H1 (cell line): ENCODE measurements around the gene HMCN1. TPM values are rescaled to one million over a fixed set of nuclear protein-coding genes. Genes with fewer than 3 reads are reported as not detected.

ENCODE experiments used
- CTCF ChIA-PET: fragments of 300-600 bp; sonication (Branson Sonifier 250); formaldehyde crosslinking; loops from one replicate; lab custom pipeline; 2021; ENCODE audit not compliant: partially characterized antibody; lab: Charles Lee
- POLR2A ChIA-PET: fragments of 300-600 bp; sonication (Branson Sonifier 250); formaldehyde crosslinking; loops from one replicate; lab custom pipeline; 2021; ENCODE audit warnings: inconsistent platforms; ENCODE audit not compliant: partially characterized antibody; lab: Charles Lee
- DNase-seq, 2 experiments: peaks; one replicate each; pipeline versions ENCODE4 v3.0.0 to v3.0.0-alpha.2; 2010 to 2022; ENCODE audit warnings: low spot score in 2 of 2, low read depth in 1 of 2, mixed read lengths in 1 of 2
- FAIRE-seq: peaks from 2 replicates; lab custom pipeline; 2011; peaks lifted over from hg19 to GRCh38; lab: Jason Lieb, UNC
- H2AFZ ChIP-seq: 2 replicates; pipeline ENCODE4 v1.8.1; 2012; ENCODE audit warnings: low read length, inconsistent platforms
- H2AK5ac ChIP-seq: 2 replicates; pipeline ENCODE4 v1.6.1; 2013; ENCODE audit warnings: low read depth, low read length
- H2BK120ac ChIP-seq: replicated peaks from 2 replicates; pipeline ENCODE3; 2013; ENCODE audit warnings: low read depth, low read length, inconsistent platforms
- H2BK12ac ChIP-seq: 2 replicates; pipeline ENCODE4 v1.6.1; 2013; ENCODE audit warnings: low read depth, low read length
- H2BK15ac ChIP-seq: 2 replicates; pipeline ENCODE4 v1.6.1; 2013; ENCODE audit warnings: low read length
- H2BK20ac ChIP-seq: 2 replicates; pipeline ENCODE4 v1.6.1; 2013; ENCODE audit warnings: low read length
- H2BK5ac ChIP-seq: 2 replicates; pipeline ENCODE4 v1.6.1; 2013; ENCODE audit warnings: low read depth, low read length
- H3K14ac ChIP-seq: 2 replicates; pipeline ENCODE4 v1.6.1; 2013; ENCODE audit warnings: inconsistent platforms; ENCODE audit not compliant: insufficient read length
- H3K18ac ChIP-seq: 2 replicates; pipeline ENCODE4 v1.6.1; 2013; ENCODE audit warnings: low read length; ENCODE audit errors: extremely low read depth
- H3K23ac ChIP-seq: 2 replicates; pipeline ENCODE4 v1.6.1; 2013; ENCODE audit warnings: inconsistent platforms; ENCODE audit not compliant: insufficient read length
- H3K23me2 ChIP-seq: 2 replicates; pipeline ENCODE4 v1.6.1; 2013; ENCODE audit warnings: low read depth, low read length
- H3K27ac ChIP-seq: 2 replicates; pipeline ENCODE4 v1.6.1; 2011; ENCODE audit warnings: low read depth, low read length, inconsistent platforms
- H3K27me3 ChIP-seq, 4 experiments: replicated peaks in 1 of 4; 1 replicate in 1 of 4; 2 replicates in 3 of 4; pipeline versions ENCODE4 v1.6.1 to v1.8.1; 2011 to 2013; ENCODE audit warnings: low read length in 3 of 4, mild to moderate bottlenecking in 3 of 4, inconsistent platforms in 2 of 4, mixed read lengths in 2 of 4, moderate library complexity in 1 of 4; ENCODE audit not compliant: control insufficient read depth in 3 of 4, insufficient read depth in 3 of 4; ENCODE audit errors: extremely low read depth in 1 of 4
- H3K36me3 ChIP-seq, 4 experiments: 2 replicates each; pipeline versions ENCODE4 v1.6.1 to v1.8.1; 2011 to 2013; ENCODE audit warnings: mild to moderate bottlenecking in 4 of 4, low read length in 3 of 4, moderate library complexity in 2 of 4, control low read depth in 1 of 4, inconsistent platforms in 1 of 4; ENCODE audit not compliant: insufficient read depth in 4 of 4, control insufficient read depth in 2 of 4
- H3K4ac ChIP-seq: replicated peaks from 2 replicates; pipeline ENCODE3; 2013; ENCODE audit warnings: low read length, low read depth, mixed read lengths, inconsistent platforms; ENCODE audit not compliant: insufficient read length
- H3K4me1 ChIP-seq, 4 experiments: replicated peaks in 1 of 4; 1 replicate in 1 of 4; 2 replicates in 3 of 4; pipeline versions ENCODE4 v1.6.1 to v1.8.1; 2011 to 2013; ENCODE audit warnings: low read length in 3 of 4, inconsistent platforms in 2 of 4, mixed read lengths in 1 of 4; ENCODE audit not compliant: insufficient read depth in 4 of 4, control insufficient read depth in 3 of 4
- H3K4me2 ChIP-seq, 2 experiments: 2 replicates each; pipeline versions ENCODE4 v1.6.1 to v1.8.1; 2011 to 2013; ENCODE audit warnings: low read depth in 2 of 2, low read length in 2 of 2, control low read depth in 1 of 2, inconsistent platforms in 1 of 2, mild to moderate bottlenecking in 1 of 2; ENCODE audit not compliant: insufficient read depth in 1 of 2
- H3K4me3 ChIP-seq, 4 experiments: fragments of 200-600, 300-600 bp in 1 of 4; sonication (generic), shearing (Covaris generic), sonication (Bioruptor Twin) in 1 of 4; 2 replicates each; pipeline versions ENCODE4 v1.5.1 to v1.8.1; 2011 to 2016; ENCODE audit warnings: low read length in 4 of 4, low read depth in 3 of 4, control low read depth in 2 of 4, inconsistent platforms in 2 of 4, mild to moderate bottlenecking in 2 of 4, mixed read lengths in 1 of 4, moderate library complexity in 1 of 4; ENCODE audit not compliant: insufficient read depth in 2 of 4; ENCODE audit errors: extremely low read depth in 1 of 4
- H3K56ac ChIP-seq: replicated peaks from 2 replicates; pipeline ENCODE3; 2013; ENCODE audit warnings: low read depth, mild to moderate bottlenecking, mixed read lengths, low read length, inconsistent platforms; ENCODE audit not compliant: insufficient read length
- H3K79me1 ChIP-seq: 2 replicates; pipeline ENCODE4 v1.6.1; 2013; ENCODE audit warnings: low read depth, low read length, control low read depth
- H3K79me2 ChIP-seq, 2 experiments: 2 replicates each; pipeline versions ENCODE4 v1.6.1 to v1.8.1; 2012 to 2013; ENCODE audit warnings: low read length in 2 of 2, mild to moderate bottlenecking in 2 of 2, inconsistent platforms in 1 of 2; ENCODE audit not compliant: insufficient read depth in 2 of 2, control insufficient read depth in 1 of 2
- H3K9ac ChIP-seq, 4 experiments: replicated peaks in 1 of 4; 1 replicate in 1 of 4; 2 replicates in 3 of 4; pipeline versions ENCODE4 v1.6.1 to v1.8.1; 2011 to 2013; ENCODE audit warnings: low read depth in 3 of 4, low read length in 3 of 4, control low read depth in 2 of 4, mild to moderate bottlenecking in 2 of 4, moderate library complexity in 2 of 4, inconsistent platforms in 1 of 4; ENCODE audit errors: extremely low read depth in 1 of 4
- H3K9me3 ChIP-seq, 2 experiments: 2 replicates each; pipeline versions ENCODE4 v1.6.1 to v1.8.1; 2012 to 2013; ENCODE audit warnings: mild to moderate bottlenecking in 2 of 2, moderate library complexity in 2 of 2, control low read depth in 1 of 2, inconsistent platforms in 1 of 2, low read depth in 1 of 2, low read length in 1 of 2, mixed read lengths in 1 of 2; ENCODE audit not compliant: insufficient read depth in 2 of 2
- H4K20me1 ChIP-seq, 2 experiments: replicated peaks in 1 of 2; 2 replicates each; pipeline versions ENCODE3 to v1.8.1; 2011 to 2013; ENCODE audit warnings: inconsistent platforms in 2 of 2, low read length in 2 of 2, mild to moderate bottlenecking in 1 of 2; ENCODE audit not compliant: insufficient read depth in 2 of 2, control insufficient read depth in 1 of 2
- H4K5ac ChIP-seq: 2 replicates; pipeline ENCODE4 v1.6.1; 2013; ENCODE audit warnings: low read length, low read depth, mixed read lengths, inconsistent platforms; ENCODE audit not compliant: insufficient read length
- H4K8ac ChIP-seq: 2 replicates; pipeline ENCODE4 v1.8.0; 2013; ENCODE audit warnings: mild to moderate bottlenecking, moderate library complexity, low read length, inconsistent platforms; ENCODE audit not compliant: insufficient read depth; ENCODE audit errors: extremely low read depth
- H4K91ac ChIP-seq: replicated peaks from 2 replicates; pipeline ENCODE3; 2013; ENCODE audit warnings: low read length, mixed read lengths, inconsistent platforms; ENCODE audit not compliant: insufficient read length
- CEBPB ChIP-seq: IDR thresholded peaks from 2 replicates; pipeline ENCODE4 v1.6.1; 2012; ENCODE audit warnings: low read depth, low read length
- CREB1 ChIP-seq: IDR thresholded peaks from 2 replicates; pipeline ENCODE4 v1.6.1; 2012; ENCODE audit warnings: inconsistent platforms
- JUN ChIP-seq: IDR thresholded peaks from 2 replicates; pipeline ENCODE4 v1.6.1; 2011; ENCODE audit warnings: low read depth, mild to moderate bottlenecking, improper control_type of control experiment, low read length
- NRF1 ChIP-seq: IDR thresholded peaks from 2 replicates; pipeline ENCODE4 v1.6.1; 2011; ENCODE audit warnings: mild to moderate bottlenecking, low read depth, low read length, improper control_type of control experiment
- POLR2A ChIP-seq, 2 experiments: IDR thresholded peaks; 1 replicate in 1 of 2; 2 replicates in 1 of 2; pipeline ENCODE4 v1.6.1; 2011; ENCODE audit warnings: low read depth in 2 of 2, low read length in 2 of 2, mild to moderate bottlenecking in 2 of 2; ENCODE audit errors: control extremely low read depth in 1 of 2
- POLR2AphosphoS5 ChIP-seq: IDR thresholded peaks from 2 replicates; pipeline ENCODE4 v1.6.1; 2011; ENCODE audit warnings: low read depth, low read length
- SIN3A ChIP-seq, 2 experiments: IDR thresholded peaks in 1 of 2; conservative IDR thresholded peaks in 1 of 2; 2 replicates each; pipeline ENCODE4 v1.6.1; 2011 to 2012; ENCODE audit warnings: low read length in 2 of 2, improper control_type of control experiment in 1 of 2, low read depth in 1 of 2, mild to moderate bottlenecking in 1 of 2
- SP2 ChIP-seq: IDR thresholded peaks from 2 replicates; pipeline ENCODE4 v1.6.1; 2012; ENCODE audit warnings: mild to moderate bottlenecking, low read length, inconsistent platforms
- SRF ChIP-seq: IDR thresholded peaks from 2 replicates; pipeline ENCODE4 v1.6.1; 2011; ENCODE audit warnings: mild to moderate bottlenecking, low read depth, low read length, moderate library complexity
- WGBS, 2 experiments: shearing (Covaris generic) in 1 of 2; methylation state at CpG; one replicate each; pipeline versions ENCODE4 v1.1.6 to v1.1.7; 2013 to 2015; ENCODE audit warnings: low lambda C conversion rate in 2 of 2, mixed read lengths in 2 of 2, inconsistent platforms in 1 of 2, low coverage in 1 of 2, missing lambda C conversion rate in 1 of 2; ENCODE audit not compliant: insufficient replicate concordance in 2 of 2, insufficient coverage in 1 of 2, insufficient read length in 1 of 2; ENCODE audit errors: extremely low coverage in 1 of 2, missing lambda C conversion rate in 1 of 2; 5-methylcytosine and 5-hydroxymethylcytosine counted together
- polyA plus RNA-seq, 7 experiments: library from polyadenylated mRNA; depleted of rRNA in 3 of 7; stranded (reverse) in 5 of 7; unstranded in 2 of 7; fragments of >200 nt in 5 of 7; fragments of 200-250 nt in 2 of 7; gene quantifications; 1 replicate in 5 of 7; 2 replicates in 1 of 7; 4 replicates in 1 of 7; pipeline versions ENCODE4 v1.2.1 to v1.2.3, GENCODE V29; 2011 to 2013; ENCODE audit warnings: missing spikeins in 2 of 7, mixed read lengths in 2 of 7
- total RNA-seq: library from RNA; stranded (reverse); fragmentation: NEBNext Ultra II Directional; extraction: Animal tissue kit (Norgen Biotek cat#: 25700); gene quantifications from 2 replicates; pipeline ENCODE4 v1.2.1, GENCODE V29; 2021
- TF ChIP-seq, protein P1 (sequence below): IDR thresholded peaks from 2 replicates; pipeline ENCODE4 v1.6.1; 2012; ENCODE audit warnings: inconsistent platforms
- TF ChIP-seq, protein P2 (sequence below): IDR thresholded peaks from 2 replicates; pipeline ENCODE4 v1.6.1; 2011; ENCODE audit warnings: low read length, improper control_type of control experiment

The HMCN1 gene
- total and polyA plus RNA-seq, 2 of the 8 experiments (the other 6 are each of a cell fraction or from before 2014, with no cell fraction given), result 13.8 to 14.6 TPM

GRCh38 chr1:186164773-186165172 is 430.6 kb downstream of the HMCN1 start:
- Histone ChIP-seq H2BK120ac (no peak overlapping the region), H4K91ac (no peak overlapping the region), H4K20me1 (no peaks in the 10 kb centered on the region), H3K4me2 (no peak overlapping the region), H2AK5ac (no peak overlapping the region), H3K4ac (no peak overlapping the region), H3K14ac (no peak overlapping the region), H3K79me2 (no peaks in the 10 kb centered on the region), H3K9me3 (peaks cover 8 to 9% of the 10 kb centered on the region in 2 experiments; a peak in 3 of 4 replicates), H2BK15ac (no peak overlapping the region), H2BK12ac (no peak overlapping the region), H3K27me3 (no peaks in the 10 kb centered on the region), H2AFZ (no peak overlapping the region), H3K18ac (no peak overlapping the region), H2BK20ac (no peak overlapping the region), H3K27ac (no peak overlapping the region), H3K9ac (no peak overlapping the region), H3K79me1 (no peaks in the 10 kb centered on the region), H4K8ac (no peak overlapping the region), H3K56ac (no peak overlapping the region), H3K36me3 (no peaks in the 10 kb centered on the region; a peak in 1 of 8 replicates), H4K5ac (no peak overlapping the region), H2BK5ac (no peak overlapping the region), H3K23ac (no peak overlapping the region), H3K23me2 (no peaks in the 10 kb centered on the region), H3K4me3 (no peak overlapping the region), H3K4me1 (no peaks in the 10 kb centered on the region)
- WGBS, 2 experiments, result 93% methylated on average over 3 of the region's 3 CpGs; no CpG with 5 or more reads in 1 of the 2 experiments
- no peak for DNase-seq
- no peak for TF ChIP-seq POLR2A (IDR thresholded peaks at IDR 0.05; ENCODE audit: control extremely low read depth in 1 of 2, low read depth in 2 of 2, low read length in 2 of 2)
- no peak for TF ChIP-seq SP2
- no peak for TF ChIP-seq CEBPB
- TF ChIP-seq CREB1, result no peak
- TF ChIP-seq SIN3A (conservative IDR thresholded peaks at IDR 0.05 in 1 of 2, IDR thresholded peaks at IDR 0.05 in 1 of 2; ENCODE audit: low read depth in 1 of 2, low read length in 2 of 2), result no peak
- no peak for TF ChIP-seq POLR2AphosphoS5
- no peak for TF ChIP-seq SRF
- no peak for TF ChIP-seq NRF1
- TF ChIP-seq, protein P1, sequence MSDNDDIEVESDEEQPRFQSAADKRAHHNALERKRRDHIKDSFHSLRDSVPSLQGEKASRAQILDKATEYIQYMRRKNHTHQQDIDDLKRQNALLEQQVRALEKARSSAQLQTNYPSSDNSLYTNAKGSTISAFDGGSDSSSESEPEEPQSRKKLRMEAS, result no peak
- TF ChIP-seq, protein P2, sequence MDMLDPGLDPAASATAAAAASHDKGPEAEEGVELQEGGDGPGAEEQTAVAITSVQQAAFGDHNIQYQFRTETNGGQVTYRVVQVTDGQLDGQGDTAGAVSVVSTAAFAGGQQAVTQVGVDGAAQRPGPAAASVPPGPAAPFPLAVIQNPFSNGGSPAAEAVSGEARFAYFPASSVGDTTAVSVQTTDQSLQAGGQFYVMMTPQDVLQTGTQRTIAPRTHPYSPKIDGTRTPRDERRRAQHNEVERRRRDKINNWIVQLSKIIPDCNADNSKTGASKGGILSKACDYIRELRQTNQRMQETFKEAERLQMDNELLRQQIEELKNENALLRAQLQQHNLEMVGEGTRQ, result no peak
- no peak for TF ChIP-seq JUN
- no peak for FAIRE-seq
- POLR2A ChIA-PET, result no interaction called here
- CTCF ChIA-PET, result interaction anchor here (1.6 kb wide), 1 partner anchor 486 kb away, joined by 3 read pairs; no protein-coding TSS in a partner anchor
